Progenitor cell of endocrine pancreas (in vitro differentiated cells): Measurements from ENCODE around the gene INTS4. TPM values are rescaled to one million over a fixed set of nuclear protein-coding genes. Genes with fewer than 3 reads are reported as not detected.
"Not testable (repeated sequence)": the region's sequence is repeated elsewhere in the genome, so short reads cannot be mapped to it uniquely, and the experiment has no call there.

Experiments used
- DNase-seq: peaks from one replicate; pipeline ENCODE4 v3.0.0; 2021; ENCODE audit warnings: low spot score; ENCODE audit not compliant: unreplicated experiment
- H3K27ac Mint-ChIP-seq: 2 replicates; pipeline ENCODE4 v1.8.0; 2021; ENCODE audit warnings: mild to moderate bottlenecking, moderate library complexity, mixed read lengths
- H3K27me3 Mint-ChIP-seq: 2 replicates; pipeline ENCODE4 v1.8.0; 2021; ENCODE audit warnings: mixed read lengths
- H3K36me3 Mint-ChIP-seq: 2 replicates; pipeline ENCODE4 v1.8.0; 2022; ENCODE audit warnings: mixed read lengths; ENCODE audit not compliant: insufficient read depth
- H3K4me1 Mint-ChIP-seq: 2 replicates; pipeline ENCODE4 v1.8.0; 2021; ENCODE audit warnings: low read depth, mixed read lengths
- H3K4me3 Mint-ChIP-seq: 2 replicates; pipeline ENCODE4 v1.8.0; 2021; ENCODE audit warnings: low read depth, mild to moderate bottlenecking, moderate library complexity, mixed read lengths
- H3K9me3 Mint-ChIP-seq: 2 replicates; pipeline ENCODE4 v1.8.0; 2021; ENCODE audit warnings: low read depth, mixed read lengths
- total RNA-seq: library from RNA; stranded (reverse); gene quantifications from 2 replicates; pipeline ENCODE4 v1.2.1, GENCODE V29; 2021
- TF ChIP-seq, protein P1 (sequence below): fragments of 200-600 bp; sonication (generic); IDR thresholded peaks from one replicate; pipeline ENCODE4 v1.5.0; 2021; ENCODE audit warnings: antibody characterized with exemption, mild to moderate bottlenecking; ENCODE audit not compliant: unreplicated experiment

The INTS4 gene
- total RNA-seq, 1 donor from 2014 or later, result 52.5 TPM

GRCh38 chr11:77871855-77872254, 122.6 kb downstream of the INTS4 start:
- Mint-ChIP-seq H3K36me3 (peaks cover 12% of the 10 kb centered on the region), H3K4me3 (no peak overlapping the region)
- TF ChIP-seq, protein P1, sequence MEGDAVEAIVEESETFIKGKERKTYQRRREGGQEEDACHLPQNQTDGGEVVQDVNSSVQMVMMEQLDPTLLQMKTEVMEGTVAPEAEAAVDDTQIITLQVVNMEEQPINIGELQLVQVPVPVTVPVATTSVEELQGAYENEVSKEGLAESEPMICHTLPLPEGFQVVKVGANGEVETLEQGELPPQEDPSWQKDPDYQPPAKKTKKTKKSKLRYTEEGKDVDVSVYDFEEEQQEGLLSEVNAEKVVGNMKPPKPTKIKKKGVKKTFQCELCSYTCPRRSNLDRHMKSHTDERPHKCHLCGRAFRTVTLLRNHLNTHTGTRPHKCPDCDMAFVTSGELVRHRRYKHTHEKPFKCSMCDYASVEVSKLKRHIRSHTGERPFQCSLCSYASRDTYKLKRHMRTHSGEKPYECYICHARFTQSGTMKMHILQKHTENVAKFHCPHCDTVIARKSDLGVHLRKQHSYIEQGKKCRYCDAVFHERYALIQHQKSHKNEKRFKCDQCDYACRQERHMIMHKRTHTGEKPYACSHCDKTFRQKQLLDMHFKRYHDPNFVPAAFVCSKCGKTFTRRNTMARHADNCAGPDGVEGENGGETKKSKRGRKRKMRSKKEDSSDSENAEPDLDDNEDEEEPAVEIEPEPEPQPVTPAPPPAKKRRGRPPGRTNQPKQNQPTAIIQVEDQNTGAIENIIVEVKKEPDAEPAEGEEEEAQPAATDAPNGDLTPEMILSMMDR, result no peak

DNA sequence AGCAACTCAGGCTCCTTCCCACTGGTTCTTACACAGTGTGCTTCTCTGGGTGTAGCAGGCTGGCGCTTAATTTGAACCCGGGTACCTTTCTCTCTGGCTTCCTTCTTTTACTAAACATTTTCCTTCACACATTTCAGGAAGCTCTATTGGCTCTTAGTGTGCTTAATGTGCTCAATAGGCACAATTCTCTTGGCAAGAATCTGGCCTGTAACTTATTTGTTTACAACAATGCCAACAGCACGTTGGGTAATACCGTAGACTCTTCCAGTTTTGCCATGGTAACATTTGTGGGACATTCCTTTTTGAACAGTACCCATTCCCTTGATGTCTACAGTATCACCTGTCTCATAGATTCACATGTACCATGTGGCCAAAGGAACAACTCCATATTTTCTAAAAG, 125.7 kb downstream of the INTS4 start:
- Mint-ChIP-seq H3K36me3 (peaks cover 11% of the 10 kb centered on the region), H3K9me3 (no peaks in the 10 kb centered on the region), H3K27me3 (no peaks in the 10 kb centered on the region), H3K4me1 (no peaks in the 10 kb centered on the region), H3K27ac (no peak overlapping the region), H3K4me3 (no peak overlapping the region)
- TF ChIP-seq, protein P1, result no peak
- DNase-seq, result no peak

More at GRCh38 chr11:77871855-77872254, 122.6 kb downstream of the INTS4 start:
- Mint-ChIP-seq H3K9me3 (no peaks in the 10 kb centered on the region), H3K27me3 (no peaks in the 10 kb centered on the region), H3K27ac (no peak overlapping the region), H3K4me1 (peaks cover 2% of the 10 kb centered on the region)
- DNase-seq, result no peak

- Mint-ChIP-seq H3K9me3 (no peaks in the 10 kb centered on the region), H3K36me3 (peaks cover 8% of the 10 kb centered on the region)
These were observed 128.1 kb downstream of the INTS4 start for GRCh38 chr11:77866336-77866735.

GRCh38 chr11:77865805-77866204, 128.7 kb downstream of the INTS4 start:
- H3K4me3 Mint-ChIP-seq, result no peak overlapping the region
- peaks cover 8% of the 10 kb centered on the region for H3K36me3 Mint-ChIP-seq
- no peak for DNase-seq
- H3K27me3 Mint-ChIP-seq, result no peaks in the 10 kb centered on the region
- TF ChIP-seq, protein P1, result no peak
- H3K4me1 Mint-ChIP-seq, result no peaks in the 10 kb centered on the region
- H3K27ac Mint-ChIP-seq, result no peak overlapping the region
- H3K9me3 Mint-ChIP-seq, result no peaks in the 10 kb centered on the region

More at GRCh38 chr11:77866336-77866735, 128.1 kb downstream of the INTS4 start:
- Mint-ChIP-seq H3K27ac (no peak overlapping the region), H3K27me3 (no peaks in the 10 kb centered on the region), H3K4me1 (no peaks in the 10 kb centered on the region), H3K4me3 (no peak overlapping the region)
- DNase-seq, result no peak
- TF ChIP-seq, protein P1, result no peak

GRCh38 chr11:77861444-77861843, 133.0 kb downstream of the INTS4 start:
- peaks cover 10% of the 10 kb centered on the region for H3K36me3 Mint-ChIP-seq
- not testable (repeated sequence) for H3K27ac Mint-ChIP-seq, H3K27me3 Mint-ChIP-seq, H3K9me3 Mint-ChIP-seq, H3K4me3 Mint-ChIP-seq, H3K4me1 Mint-ChIP-seq, DNase-seq

GRCh38 chr11:77857906-77858457, 136.5 kb downstream of the INTS4 start:
- not testable (repeated sequence) for H3K4me3 Mint-ChIP-seq

More at GRCh38 chr11:77857906-77858457, 136.5 kb downstream of the INTS4 start:
- H3K27ac Mint-ChIP-seq, DNase-seq, H3K4me1 Mint-ChIP-seq, H3K27me3 Mint-ChIP-seq: not testable (repeated sequence)
- peaks cover 35% of the 10 kb centered on the region for H3K36me3 Mint-ChIP-seq
- peaks cover 16% of the 10 kb centered on the region for H3K9me3 Mint-ChIP-seq
